Measurements from ENCODE around the gene RANBP3.

RANBP3 gene

GRCh38 chr19:5932609-5933262, 45.2 kb downstream of the RANBP3 start:
- DNase-seq (ENCODE audit: insufficient read length, low spot score) (no peak), FAIRE-seq (no peak)
- no peak for TF ChIP-seq POLR2A (IDR thresholded peaks at IDR 0.05; ENCODE audit: low read depth, low read length)

GRCh38 chr19:5932146-5932545, 45.8 kb downstream of the RANBP3 start:
- FAIRE-seq, result no peak
- DNase-seq (ENCODE audit: insufficient read length, low spot score), result no peak
- no peak for TF ChIP-seq POLR2A (IDR thresholded peaks at IDR 0.05; ENCODE audit: low read depth, low read length)

GRCh38 chr19:5931251-5931650, 46.7 kb downstream of the RANBP3 start:
- TF ChIP-seq POLR2A (IDR thresholded peaks at IDR 0.05; ENCODE audit: low read depth, low read length), result no peak
- FAIRE-seq (no peak), DNase-seq (ENCODE audit: insufficient read length, low spot score) (no peak)

GRCh38 chr19:5929625-5930024, 48.3 kb downstream of the RANBP3 start:
- no peak for FAIRE-seq
- TF ChIP-seq POLR2A (IDR thresholded peaks at IDR 0.05; ENCODE audit: low read depth, low read length), result no peak
- DNase-seq (ENCODE audit: insufficient read length, low spot score), result no peak

GRCh38 chr19:5929179-5929578, 48.8 kb downstream of the RANBP3 start:
- no peak for TF ChIP-seq POLR2A (IDR thresholded peaks at IDR 0.05; ENCODE audit: low read depth, low read length)
- DNase-seq (ENCODE audit: insufficient read length, low spot score) (no peak), FAIRE-seq (no peak)

- TF ChIP-seq POLR2A (IDR thresholded peaks at IDR 0.05; ENCODE audit: low read depth, low read length), result no peak
- FAIRE-seq, result no peak
- no peak for DNase-seq (ENCODE audit: insufficient read length, low spot score)
Observed at GRCh38 chr19:5927441-5927821, 50.5 kb downstream of the RANBP3 start.

GRCh38 chr19:5926641-5927440, 51.1 kb downstream of the RANBP3 start:
- FAIRE-seq (no peak), DNase-seq (ENCODE audit: insufficient read length, low spot score) (no peak)
- TF ChIP-seq POLR2A (IDR thresholded peaks at IDR 0.05; ENCODE audit: low read depth, low read length), result no peak

- FAIRE-seq (no peak), DNase-seq (ENCODE audit: insufficient read length, low spot score) (no peak)
- no peak for TF ChIP-seq POLR2A (IDR thresholded peaks at IDR 0.05; ENCODE audit: low read depth, low read length)
Observed at GRCh38 chr19:5925830-5926427, 52.0 kb downstream of the RANBP3 start.

GRCh38 chr19:5923356-5923755, 54.6 kb downstream of the RANBP3 start:
- no peak for TF ChIP-seq POLR2A (IDR thresholded peaks at IDR 0.05; ENCODE audit: low read depth, low read length)
- DNase-seq (ENCODE audit: insufficient read length, low spot score), result no peak
- FAIRE-seq, result no peak

GRCh38 chr19:5922161-5922545, 55.8 kb downstream of the RANBP3 start:
- DNase-seq (ENCODE audit: insufficient read length, low spot score) (no peak), FAIRE-seq (no peak)
- TF ChIP-seq POLR2A (IDR thresholded peaks at IDR 0.05; ENCODE audit: low read depth, low read length), result no peak

- DNase-seq (ENCODE audit: insufficient read length, low spot score) (no peak), FAIRE-seq (no peak)
- TF ChIP-seq POLR2A (IDR thresholded peaks at IDR 0.05; ENCODE audit: low read depth, low read length), result no peak
Observed at GRCh38 chr19:5921516-5922160, 56.3 kb downstream of the RANBP3 start.

GRCh38 chr19:5918463-5919079, 59.4 kb downstream of the RANBP3 start:
- no peak for TF ChIP-seq POLR2A (IDR thresholded peaks at IDR 0.05; ENCODE audit: low read depth, low read length)
- FAIRE-seq, result no peak
- no peak for DNase-seq (ENCODE audit: insufficient read length, low spot score)

- FAIRE-seq, result no peak
- no peak for TF ChIP-seq POLR2A (IDR thresholded peaks at IDR 0.05; ENCODE audit: low read depth, low read length)
Observed at GRCh38 chr19:5917431-5918107, 60.4 kb downstream of the RANBP3 start.

More at GRCh38 chr19:5917431-5918107, 60.4 kb downstream of the RANBP3 start:
- DNase-seq (ENCODE audit: insufficient read length, low spot score), result no peak

Measured in H54 (cell line).